ENCODE data around the gene RTL10. TPM values are rescaled to one million over a fixed set of nuclear protein-coding genes. Genes with fewer than 3 reads are reported as not detected.
A peak's percentile ranks its signal among the peaks of the same experiment; 100 is the strongest.

The RTL10 gene
- total RNA-seq, 4 donors from 2014 or later: 3.5 to 12.8 (median 5.0) TPM

- in situ Hi-C loops (cut with MboI; ENCODE audit: low sequenced_read_pairs in 4 of 4) (no loop called here), intact Hi-C loops (cut with DNase I; ENCODE audit: low total_unique reads) (no loop called here)
- ATAC-seq (no peak), DNase-seq (no peak)
- Histone ChIP-seq H3K4me3 (no peak overlapping the region), H3K4me1 (no peaks in the 10 kb centered on the region), H3K36me3 (no peaks in the 10 kb centered on the region), H3K27me3 (no peaks in the 10 kb centered on the region), H3K9me3 (no peaks in the 10 kb centered on the region), H3K27ac (no peak overlapping the region)
- no peak for TF ChIP-seq POLR2A (IDR thresholded peaks at IDR 0.05)
- TF ChIP-seq, protein P1, sequence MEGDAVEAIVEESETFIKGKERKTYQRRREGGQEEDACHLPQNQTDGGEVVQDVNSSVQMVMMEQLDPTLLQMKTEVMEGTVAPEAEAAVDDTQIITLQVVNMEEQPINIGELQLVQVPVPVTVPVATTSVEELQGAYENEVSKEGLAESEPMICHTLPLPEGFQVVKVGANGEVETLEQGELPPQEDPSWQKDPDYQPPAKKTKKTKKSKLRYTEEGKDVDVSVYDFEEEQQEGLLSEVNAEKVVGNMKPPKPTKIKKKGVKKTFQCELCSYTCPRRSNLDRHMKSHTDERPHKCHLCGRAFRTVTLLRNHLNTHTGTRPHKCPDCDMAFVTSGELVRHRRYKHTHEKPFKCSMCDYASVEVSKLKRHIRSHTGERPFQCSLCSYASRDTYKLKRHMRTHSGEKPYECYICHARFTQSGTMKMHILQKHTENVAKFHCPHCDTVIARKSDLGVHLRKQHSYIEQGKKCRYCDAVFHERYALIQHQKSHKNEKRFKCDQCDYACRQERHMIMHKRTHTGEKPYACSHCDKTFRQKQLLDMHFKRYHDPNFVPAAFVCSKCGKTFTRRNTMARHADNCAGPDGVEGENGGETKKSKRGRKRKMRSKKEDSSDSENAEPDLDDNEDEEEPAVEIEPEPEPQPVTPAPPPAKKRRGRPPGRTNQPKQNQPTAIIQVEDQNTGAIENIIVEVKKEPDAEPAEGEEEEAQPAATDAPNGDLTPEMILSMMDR (IDR thresholded peaks at IDR 0.05 in 4 of 5, conservative IDR thresholded peaks at IDR 0.05 in 1 of 5): no peak
Measured at GRCh38 chr22:19870153-19871022, 15.7 kb upstream of the RTL10 start.

DNA sequence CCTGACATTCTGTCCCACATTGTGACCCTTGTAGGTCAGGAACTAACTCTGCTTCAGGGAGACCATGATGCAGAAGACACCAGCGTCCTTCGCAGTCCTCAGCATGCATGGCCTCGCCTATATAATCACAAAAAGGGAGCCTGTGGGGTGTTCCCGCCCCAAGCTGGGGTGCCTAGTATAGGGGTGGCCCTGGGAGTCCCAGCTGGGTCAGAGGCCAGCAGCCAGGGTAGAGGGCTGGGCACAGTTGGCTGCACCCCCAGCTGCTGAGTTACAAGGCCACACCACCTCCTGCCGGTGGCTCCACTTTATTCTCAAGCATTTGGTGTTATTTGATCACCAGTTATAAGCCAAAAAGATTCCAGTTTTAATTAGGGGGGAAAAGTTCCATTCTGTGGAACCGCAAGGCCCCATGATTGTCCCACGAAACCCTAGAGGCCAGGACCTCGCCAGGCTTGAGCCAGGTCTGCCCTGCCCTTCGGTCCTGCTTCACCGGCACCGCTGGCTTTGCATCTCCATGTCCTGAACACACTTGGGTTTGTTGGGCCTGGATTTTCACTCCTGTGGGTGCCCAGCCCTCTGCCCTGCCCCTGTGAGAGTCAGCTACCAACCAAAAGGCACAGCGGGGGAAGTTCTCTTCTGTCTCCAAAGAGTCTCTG, 15.0 kb upstream of the RTL10 start:
- H3K27ac ChIP-seq: no peak overlapping the region
- H3K4me1 ChIP-seq: no peaks in the 10 kb centered on the region
- DNase-seq (no peak), ATAC-seq (no peak)
- TF ChIP-seq, protein P1 (IDR thresholded peaks at IDR 0.05 in 4 of 5, conservative IDR thresholded peaks at IDR 0.05 in 1 of 5): no peak
- TF ChIP-seq POLR2A (IDR thresholded peaks at IDR 0.05): no peak
- no peaks in the 10 kb centered on the region for H3K27me3 ChIP-seq
- in situ Hi-C loops (cut with MboI; ENCODE audit: low sequenced_read_pairs in 4 of 4): no loop called here
- no peaks in the 10 kb centered on the region for H3K36me3 ChIP-seq
- intact Hi-C loops (cut with DNase I; ENCODE audit: low total_unique reads): no loop called here
- no peak overlapping the region for H3K4me3 ChIP-seq
- H3K9me3 ChIP-seq: no peaks in the 10 kb centered on the region

GRCh38 chr22:19868773-19869471, 14.2 kb upstream of the RTL10 start:
- intact Hi-C loops (cut with DNase I; ENCODE audit: low total_unique reads): no loop called here

DNA sequence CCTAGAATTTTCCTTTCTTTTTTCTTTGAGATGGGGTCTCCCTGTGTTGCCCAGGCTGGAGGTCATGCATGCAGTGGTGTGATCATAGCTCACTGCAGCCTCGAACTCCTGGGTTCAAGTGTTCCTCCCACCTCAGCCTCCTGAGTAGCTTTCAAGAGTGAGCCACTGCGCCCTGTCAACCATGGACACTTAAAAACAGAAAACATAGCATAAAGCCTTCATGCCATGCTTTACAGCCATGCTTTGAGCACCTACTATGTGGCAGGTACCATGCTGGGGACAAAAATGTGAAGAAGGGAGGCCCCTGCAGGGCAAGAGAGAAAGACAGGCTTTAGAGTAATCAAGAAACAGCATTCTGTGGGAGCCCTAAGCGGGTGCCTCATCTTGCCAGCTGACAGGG, 13.7 kb upstream of the RTL10 start:
- Histone ChIP-seq H3K36me3 (no peaks in the 10 kb centered on the region), H3K4me3 (no peak overlapping the region), H3K27me3 (no peaks in the 10 kb centered on the region), H3K27ac (no peak overlapping the region), H3K4me1 (no peaks in the 10 kb centered on the region), H3K9me3 (no peaks in the 10 kb centered on the region)
- intact Hi-C loops (cut with DNase I; ENCODE audit: low total_unique reads): no loop called here
- in situ Hi-C loops (cut with MboI; ENCODE audit: low sequenced_read_pairs in 4 of 4): no loop called here
- no peak for DNase-seq
- no peak for TF ChIP-seq POLR2A (IDR thresholded peaks at IDR 0.05)
- TF ChIP-seq, protein P1 (IDR thresholded peaks at IDR 0.05 in 4 of 5, conservative IDR thresholded peaks at IDR 0.05 in 1 of 5): no peak
- ATAC-seq: no peak

More at GRCh38 chr22:19868773-19869471, 14.2 kb upstream of the RTL10 start:
- TF ChIP-seq, protein P1 (IDR thresholded peaks at IDR 0.05 in 4 of 5, conservative IDR thresholded peaks at IDR 0.05 in 1 of 5): no peak
- no peak for TF ChIP-seq POLR2A (IDR thresholded peaks at IDR 0.05)
- no peaks in the 10 kb centered on the region for H3K9me3 ChIP-seq
- no peak overlapping the region for H3K27ac ChIP-seq
- in situ Hi-C loops (cut with MboI; ENCODE audit: low sequenced_read_pairs in 4 of 4): no loop called here
- H3K36me3 ChIP-seq: no peaks in the 10 kb centered on the region
- H3K27me3 ChIP-seq: no peaks in the 10 kb centered on the region
- ATAC-seq (no peak), DNase-seq (peak in 1 of 2 donors; percentile 6)
- no peak overlapping the region for H3K4me3 ChIP-seq
- H3K4me1 ChIP-seq: no peaks in the 10 kb centered on the region

All from gastrocnemius medialis (tissue), 4 donors.